GM21515 (cell line): ENCODE results near the gene LRIG3.

Experiments
- ATAC-seq: cut with Tn5 transposase; IDR thresholded peaks from one replicate; pipeline ENCODE4 v1.9.1; 2021; ENCODE audit not compliant: unreplicated experiment

The LRIG3 gene

DNA sequence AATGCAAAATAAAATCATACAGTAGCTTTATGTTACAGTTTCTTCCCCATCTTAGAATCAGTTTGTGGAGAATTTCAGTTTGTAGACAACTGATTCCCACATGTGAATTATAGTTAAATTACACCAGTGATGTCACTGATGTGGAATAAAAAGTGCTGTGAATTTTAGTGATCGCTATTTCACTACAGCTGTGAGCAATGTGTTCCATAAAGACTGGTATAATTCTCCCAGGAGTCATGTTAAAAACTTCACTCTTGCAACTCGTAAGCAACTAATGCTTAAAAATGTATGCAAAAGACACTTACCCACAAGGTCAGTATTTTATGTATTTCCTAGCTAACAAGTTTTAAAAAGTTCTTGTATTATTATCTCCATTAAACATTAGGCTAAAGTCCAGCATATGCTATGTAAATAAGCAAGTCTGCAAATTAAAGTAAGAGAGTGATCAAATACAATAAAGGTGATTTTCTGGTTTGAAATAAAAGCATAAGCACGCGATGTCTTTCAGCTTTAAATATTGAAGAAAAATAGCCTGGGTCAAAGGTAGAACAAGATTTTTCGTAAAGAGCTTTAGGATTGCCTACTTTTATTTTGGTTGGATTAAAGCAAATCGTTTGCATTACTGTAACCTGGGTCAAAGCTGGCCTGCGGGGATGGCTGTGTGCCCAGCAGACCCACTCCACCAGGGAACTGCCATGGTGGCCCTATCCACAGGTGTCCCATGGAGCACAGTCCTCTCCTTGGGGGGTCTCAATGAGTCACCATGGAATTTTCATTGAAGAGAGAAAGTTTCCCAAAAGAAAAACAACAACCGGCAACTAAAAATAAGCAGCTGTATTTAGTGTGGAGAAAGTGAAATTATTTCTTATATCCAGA, 12.7 kb upstream of the LRIG3 start:
- no peak for ATAC-seq

DNA sequence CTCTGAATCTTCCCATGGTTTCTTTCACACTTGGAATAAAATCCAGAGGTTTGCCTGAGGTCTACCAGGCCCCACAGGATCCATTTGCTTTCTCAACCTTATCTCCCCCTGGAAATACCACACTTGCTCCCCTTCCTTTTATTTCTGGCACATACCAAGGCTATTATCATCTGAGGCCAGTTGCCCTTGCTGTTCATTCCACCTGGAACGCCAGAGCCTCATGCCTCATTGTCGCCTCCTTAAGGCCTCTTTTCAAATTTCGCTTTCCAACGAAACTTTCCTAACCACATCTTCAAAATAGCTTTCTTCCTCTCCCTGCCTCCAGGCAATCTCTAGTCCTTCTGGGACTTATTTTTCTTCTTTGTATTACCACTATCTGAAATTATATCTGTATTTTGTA, 11.2 kb upstream of the LRIG3 start:
- no peak for ATAC-seq

DNA sequence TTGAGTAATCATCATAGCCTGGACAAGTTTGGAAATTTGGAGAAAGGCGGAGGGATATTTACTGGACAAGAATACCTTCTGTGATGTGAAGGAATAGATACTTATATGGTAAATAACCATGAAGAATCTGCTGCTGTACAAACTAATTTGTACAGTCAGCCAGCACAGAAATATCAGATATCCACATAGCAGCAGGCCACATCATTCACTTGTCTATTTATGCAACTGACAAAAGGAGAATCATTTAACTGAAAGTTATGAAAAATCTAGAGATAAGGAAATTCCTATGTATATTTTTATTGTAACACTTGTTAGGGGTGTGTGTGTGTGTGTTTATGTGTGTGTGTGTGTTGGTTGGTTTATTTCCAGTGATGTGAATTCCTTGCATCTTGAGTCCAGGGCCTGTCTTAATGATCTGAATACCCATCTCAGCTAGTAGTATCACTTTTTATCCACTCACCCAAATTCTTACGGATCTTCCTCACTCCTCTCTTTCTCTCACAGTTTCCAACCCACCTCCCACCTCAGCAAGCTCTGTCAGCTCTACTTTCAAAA, 10.5 kb upstream of the LRIG3 start:
- no peak for ATAC-seq

DNA sequence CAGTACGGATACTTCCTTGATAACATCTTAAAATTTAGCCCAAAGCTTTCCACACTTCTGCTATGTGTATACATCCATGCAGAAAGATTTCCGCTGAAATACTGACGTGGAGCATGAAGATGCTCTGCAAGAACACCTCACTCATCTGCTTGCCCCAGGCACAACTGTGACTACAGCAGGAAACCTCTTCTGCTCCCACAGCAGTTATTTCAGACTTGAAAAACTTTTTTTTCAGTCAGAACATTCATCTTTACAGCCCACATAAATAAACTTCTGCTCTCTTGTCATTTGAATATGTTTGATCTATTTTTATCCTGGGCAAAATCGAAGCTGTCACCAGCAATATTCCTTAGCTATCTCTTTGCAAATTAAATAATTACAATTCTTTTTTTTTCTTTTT, 6.8 kb upstream of the LRIG3 start:
- ATAC-seq, result no peak

DNA sequence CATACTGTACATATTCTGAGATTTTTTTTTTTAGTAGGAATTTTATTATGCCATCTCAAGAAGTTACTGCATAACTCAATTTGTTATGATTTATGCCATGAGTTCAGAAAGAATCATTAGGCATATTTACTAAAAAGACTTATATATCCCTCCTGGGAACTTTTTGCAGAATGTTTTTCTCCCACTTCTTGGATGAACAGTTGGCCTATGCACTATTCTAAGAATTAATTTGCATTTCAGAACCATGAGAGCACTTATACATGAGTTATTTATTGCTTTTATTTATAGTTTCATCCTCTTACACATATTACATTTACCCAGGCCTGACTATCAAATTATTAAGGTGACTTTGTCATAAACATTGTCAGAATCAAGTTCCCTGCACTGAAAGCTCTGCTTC, 6.3 kb upstream of the LRIG3 start:
- no peak for ATAC-seq

DNA sequence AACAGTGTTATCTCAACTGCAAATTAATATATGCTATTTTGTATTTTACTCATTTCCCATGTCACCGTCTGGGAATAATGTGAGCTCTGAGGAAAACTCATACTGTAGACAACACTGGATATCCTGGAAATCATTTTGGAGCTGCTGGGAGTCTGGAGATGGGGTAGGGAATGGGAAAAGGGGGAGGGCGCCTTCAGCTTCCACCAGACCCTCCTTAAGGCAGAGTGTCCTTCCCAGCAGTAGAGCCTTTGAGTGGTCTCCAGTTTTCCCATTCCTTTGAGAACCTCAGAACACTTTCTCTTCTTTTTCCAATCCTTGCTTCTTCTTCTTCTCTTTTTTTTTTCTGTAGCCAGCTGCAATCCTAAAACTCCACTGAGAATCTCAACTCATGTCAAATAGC, 5.4 kb upstream of the LRIG3 start:
- no peak for ATAC-seq

DNA sequence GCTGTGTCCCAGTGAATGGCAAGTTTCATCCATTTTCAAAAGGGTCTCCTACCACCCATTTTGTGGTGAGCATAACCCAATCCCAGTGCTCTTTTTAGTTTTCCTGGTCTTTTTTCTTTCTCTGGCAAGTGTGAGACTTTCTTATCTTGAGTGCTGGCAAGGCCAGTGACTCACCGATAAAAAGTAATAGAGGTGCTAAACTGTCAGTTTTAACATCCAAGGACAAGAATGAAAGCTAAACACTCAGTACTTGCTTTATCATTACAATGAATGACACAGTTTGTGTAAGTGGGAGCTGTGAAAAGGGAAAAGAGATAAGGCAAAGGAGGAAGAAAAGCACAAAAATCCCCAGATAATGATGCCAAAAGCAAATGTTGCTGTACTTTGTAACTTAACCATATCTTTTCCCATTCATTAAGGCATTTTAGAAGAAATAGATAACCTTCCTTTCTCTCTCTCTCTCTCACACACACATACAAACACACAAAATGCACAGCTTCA, 4.9 kb upstream of the LRIG3 start:
- no peak for ATAC-seq

DNA sequence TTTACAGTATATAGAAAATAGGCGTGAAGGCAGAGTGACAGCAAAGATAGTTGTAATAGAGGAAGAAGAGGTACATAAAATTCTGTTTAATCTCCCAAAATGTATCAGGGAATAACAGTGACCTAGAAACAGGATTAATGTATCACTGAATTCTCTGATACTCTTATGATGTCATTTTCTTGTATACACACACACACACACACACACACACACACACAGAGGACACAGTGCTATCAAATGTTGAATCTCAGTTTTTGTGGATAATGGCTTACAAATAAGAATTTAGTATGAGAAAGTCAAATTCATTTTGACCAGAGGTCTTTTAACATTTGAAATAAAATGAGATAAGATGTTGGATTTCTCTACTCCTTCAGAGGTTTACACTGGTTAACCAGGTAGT, 4.3 kb upstream of the LRIG3 start:
- ATAC-seq, result no peak

DNA sequence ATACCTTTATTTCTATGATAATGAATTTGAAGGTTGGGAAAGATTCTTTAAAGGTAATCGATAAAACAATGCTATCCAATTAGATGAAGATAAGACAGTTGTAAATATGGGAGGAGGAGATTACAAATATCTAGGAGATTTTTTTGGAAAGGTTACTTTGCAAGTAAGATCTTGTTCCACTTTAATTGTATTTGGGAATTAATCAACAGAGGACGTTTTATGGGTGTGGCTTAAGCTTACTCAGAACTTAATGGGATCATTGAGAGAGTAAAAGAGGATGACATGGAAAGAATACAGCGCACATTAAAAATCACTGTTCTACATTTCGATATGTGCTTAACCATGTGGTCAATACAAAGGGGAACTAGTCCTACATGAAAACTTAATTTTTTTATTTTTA, 3.5 kb upstream of the LRIG3 start:
- ATAC-seq, result no peak

DNA sequence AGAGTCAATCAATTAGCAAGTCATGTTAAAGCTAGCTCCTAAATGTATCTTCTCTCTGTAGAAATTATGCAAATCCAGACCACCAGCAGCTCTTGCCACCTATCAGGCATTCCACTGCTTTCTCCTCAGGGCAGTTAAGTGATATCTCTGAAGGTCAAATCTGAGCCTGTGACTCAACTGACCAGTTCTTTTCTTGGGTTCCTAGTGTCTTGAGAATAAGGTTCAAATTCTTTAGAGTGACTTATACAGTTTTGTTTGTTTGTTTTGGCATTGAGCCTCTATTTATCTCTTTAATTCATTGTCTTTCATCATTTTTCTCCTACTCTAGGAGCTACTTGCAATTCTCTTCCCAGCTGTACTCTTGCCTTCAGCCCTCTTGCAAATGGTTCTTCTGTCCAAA, 2.5 kb upstream of the LRIG3 start:
- no peak for ATAC-seq

DNA sequence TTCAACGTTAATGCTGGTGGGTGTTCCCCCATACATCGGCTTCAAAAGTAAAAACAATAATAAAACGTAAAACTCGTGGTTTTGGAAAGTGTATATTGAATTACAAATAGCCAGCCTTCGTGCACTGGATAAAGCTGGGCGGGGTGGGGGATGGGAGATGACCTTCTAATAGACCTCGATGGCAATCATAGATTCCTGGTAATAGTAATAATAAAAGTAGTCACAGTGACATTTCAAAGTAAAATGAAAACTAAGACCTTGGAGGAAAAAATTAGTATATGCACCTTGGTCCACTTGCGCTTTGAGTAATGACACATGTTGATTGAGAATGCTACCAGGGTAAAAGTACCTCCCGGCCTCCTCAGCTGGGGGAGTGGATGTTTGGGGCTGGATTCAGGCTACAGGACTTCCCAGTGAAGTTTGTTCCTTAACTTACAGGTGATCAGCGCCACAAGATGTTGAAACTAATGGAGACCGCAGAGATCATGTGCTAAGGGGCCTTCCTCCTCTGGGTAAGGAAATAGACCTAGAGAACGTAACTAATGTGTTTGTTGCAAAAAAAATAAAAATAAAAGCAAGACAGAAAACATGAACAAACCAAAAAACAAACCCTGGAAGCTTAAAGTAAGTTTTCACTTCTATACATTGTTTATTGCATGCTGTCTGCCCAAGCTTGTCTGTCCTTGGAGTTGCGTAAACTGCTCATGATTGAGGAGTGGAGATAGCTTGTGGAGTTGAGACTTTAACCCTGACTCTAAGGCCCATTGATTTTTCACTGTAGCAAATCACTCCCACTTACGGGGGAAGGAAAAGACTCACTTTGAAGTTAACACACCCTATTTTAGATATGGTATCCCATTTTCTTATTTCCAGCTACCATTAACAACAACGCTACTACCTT, 907 bp upstream of the LRIG3 start:
- ATAC-seq, result no peak

DNA sequence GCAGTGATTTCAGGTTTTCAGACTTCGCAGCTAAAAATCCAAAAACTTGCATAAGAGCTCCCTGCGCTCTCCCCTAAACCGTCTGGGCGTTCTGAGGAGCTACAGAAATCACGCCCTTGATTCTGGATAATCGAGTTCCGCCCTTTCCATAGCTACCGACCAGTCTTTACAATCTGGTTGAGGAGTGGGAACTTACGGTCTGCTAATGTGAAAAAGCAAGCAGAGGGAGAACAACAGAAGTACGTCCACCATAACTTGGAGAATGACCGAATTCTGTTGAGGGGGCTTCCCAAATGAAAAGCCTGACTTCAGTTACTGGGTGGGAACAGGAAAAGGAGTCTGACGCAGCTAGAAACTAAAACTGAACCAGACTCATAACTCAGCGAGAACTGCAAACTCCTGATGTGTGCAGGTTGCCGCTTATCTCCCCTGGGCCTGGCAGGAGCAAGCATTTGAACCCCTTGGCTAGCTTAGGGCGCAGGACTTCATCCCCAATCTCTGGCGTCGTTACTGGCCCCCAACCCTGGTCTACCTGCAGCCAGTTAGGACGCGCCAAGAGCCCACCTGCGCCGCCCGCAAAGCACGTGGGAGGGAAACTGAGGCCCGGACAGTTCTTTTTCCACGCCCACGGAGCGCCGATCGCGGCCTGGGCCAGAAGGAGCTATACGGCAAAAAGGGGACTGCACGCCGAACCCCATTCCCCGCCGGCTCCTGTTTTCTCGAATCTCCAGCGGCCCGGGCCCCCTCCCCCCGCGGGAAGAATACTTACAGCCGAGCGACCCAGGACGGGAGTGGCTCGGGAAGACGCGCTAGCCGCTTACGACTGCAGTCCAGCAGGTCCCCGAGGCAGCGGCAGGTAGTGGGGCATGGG, 838 bp downstream of the LRIG3 start:
- peak; percentile 32 for ATAC-seq

DNA sequence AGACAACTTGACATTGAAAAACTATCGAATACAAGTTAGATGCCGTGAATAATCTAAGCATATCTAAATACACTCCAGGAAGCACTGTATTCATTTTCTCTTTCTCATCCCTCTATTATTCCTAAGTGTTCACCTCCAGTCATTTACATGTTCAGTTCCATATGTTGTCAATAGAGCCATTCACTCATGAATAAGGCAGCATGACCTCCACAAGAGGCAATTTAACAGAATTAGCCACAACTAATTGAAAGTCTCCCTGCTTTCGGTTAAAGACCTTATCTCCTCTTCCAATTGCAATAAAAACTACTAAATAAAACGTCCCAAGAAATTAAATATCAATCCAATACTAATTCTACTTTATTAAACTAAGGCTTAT, 1.8 kb downstream of the LRIG3 start:
- no peak for ATAC-seq

DNA sequence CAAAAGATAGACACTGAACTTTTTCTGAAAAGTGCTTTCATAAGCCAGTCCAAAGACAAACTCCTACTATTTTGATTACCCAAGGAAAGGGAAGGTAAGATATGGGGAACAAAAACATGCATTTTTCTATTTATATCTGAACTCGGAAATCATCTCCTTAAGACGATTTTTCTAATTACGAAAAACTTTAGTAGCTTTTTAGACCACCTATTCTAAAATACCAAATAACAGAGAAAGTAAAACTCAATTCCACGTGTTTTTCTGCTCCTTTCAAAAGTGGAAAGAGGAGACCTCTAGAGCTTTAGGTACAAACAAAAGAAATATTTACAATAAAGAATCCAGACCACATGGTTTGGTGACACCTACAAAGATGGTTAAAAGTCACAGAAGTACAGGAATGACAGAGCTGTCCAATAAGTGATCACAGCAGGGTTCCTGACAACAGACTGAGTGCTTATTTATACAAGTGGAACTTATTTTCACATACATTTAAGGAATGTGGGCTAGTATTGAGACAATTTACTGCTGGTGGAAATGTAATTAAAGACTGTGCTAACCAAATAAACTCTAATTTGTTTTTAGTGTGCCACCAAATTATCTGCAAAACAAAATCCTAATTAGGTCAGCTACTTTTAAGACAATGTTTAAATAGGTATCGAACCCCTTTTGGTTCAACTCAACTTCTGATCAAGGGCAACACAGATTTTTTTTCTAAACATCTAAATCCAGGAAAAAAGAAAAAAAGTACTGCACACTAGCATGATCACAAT, 2.4 kb downstream of the LRIG3 start:
- ATAC-seq, result no peak

DNA sequence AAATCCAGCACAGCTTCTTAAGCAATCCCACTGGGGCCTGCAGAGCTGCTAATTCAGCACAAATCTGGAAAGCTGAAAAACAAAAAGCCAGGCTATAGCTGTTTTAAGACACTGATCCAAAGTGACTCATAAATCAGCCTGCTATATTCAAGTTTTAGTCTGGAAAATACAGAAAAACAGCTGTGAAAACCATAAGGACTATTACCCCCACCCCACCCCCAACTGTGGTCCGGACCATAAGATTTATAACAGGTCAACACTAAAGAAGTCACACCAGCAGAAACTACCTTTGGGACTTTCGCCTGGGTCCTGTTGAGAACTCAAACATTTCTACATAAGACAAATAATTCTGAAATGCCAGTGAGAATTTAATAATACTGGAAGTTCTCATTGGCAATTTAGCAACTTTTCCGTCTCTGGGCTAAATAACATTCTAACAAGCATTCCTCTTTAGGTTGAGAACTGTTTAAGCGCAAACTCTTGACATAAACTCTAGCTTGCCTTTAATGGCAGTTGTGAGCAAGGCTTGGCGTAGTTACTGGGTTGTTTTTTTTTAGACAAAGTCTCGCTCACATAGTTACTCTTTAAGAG, 3.3 kb downstream of the LRIG3 start:
- no peak for ATAC-seq

DNA sequence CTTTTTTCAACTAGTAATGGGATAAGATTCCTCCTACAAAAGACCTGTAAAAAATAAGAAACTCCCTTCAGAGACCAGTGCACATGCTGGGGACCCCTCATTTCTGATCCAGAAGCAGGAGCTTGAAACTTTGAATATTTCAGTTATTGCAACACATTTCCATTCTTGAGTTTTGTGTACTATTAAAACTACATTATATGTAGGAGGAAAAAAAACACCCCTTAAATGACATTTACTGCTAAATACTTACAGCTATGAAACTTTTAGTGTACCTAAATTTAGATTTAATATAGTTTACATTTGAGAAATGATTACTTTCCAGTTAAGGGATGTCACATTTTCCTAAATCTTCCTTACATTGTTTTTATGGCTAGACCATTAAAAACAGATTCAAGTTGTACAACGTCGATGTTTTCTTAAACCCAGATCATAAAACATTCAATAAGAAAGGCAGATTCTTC, 4.1 kb downstream of the LRIG3 start:
- no peak for ATAC-seq

DNA sequence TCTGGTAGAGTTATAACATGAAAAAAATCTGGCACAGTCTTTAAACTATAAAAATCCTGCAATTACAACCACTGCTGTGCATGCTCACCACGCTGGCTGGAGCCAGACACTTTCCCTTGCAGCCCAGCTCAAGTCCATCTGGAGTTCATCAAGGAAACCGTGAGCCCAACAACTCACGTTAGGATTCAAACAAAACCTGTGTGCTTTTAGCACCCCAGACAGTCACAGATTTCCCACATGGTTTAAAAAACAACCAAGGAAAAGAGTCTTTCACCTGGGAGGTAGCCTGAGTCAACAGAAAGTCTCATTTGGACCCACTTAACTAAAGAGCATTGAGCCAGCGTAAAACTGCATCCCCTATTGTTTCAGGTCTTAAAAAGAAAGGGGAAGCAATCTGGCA, 4.7 kb downstream of the LRIG3 start:
- no peak for ATAC-seq

DNA sequence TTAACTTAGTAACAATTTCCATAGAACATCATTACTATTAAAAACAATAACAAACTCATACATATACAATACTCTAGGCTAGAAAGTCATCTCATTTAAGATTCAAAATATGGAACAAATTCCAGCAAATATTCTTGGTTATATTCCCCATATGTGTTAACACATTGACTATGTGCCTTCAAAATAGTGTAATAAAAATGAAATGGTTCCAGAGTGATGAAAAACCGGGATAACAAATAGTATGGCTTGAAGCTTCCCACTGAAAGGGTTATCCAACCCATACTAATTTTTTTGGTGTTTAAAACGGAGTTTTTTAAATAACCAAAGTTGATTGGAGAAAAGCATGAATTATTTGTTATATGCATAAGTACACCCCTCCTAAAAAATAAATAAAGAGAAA, 5.3 kb downstream of the LRIG3 start:
- no peak for ATAC-seq

DNA sequence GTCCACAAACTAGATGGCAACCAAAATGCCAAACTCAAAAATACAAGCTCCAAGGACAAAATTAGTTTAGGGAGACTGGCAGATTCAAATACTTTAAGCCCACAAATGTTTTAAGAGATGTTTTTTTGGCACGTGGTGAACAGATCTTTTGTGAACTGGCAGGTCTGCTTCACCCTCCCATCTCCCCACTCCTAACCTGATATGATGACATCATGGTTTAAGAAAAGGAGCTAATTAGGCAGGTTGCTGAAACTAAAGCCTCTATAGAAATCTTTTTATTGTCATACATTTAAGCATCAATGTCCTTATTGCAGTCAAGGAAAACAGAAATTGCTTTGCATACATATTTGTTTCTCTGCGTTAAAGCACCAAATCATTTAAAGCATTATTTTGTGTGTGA, 5.8 kb downstream of the LRIG3 start:
- no peak for ATAC-seq

DNA sequence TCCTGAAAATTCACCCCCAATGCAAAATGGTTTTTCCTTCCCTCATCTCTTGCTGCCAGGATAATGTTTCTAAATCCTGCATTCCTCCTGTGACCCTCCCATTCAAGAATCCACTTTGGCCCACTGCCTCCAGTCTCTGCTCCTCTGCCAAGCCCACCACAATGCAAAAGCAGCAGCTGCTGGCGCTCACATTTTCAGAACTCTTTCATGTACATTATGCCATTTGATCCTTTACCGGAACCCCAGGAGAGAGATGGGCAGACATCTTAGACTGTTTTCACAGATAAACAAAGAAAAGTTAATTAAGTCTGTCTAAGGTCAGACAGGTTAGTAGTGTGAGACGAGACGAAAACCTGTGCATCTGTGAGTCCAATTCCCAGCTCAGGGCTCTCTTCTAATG, 12.9 kb downstream of the LRIG3 start:
- ATAC-seq, result no peak
